PC-3 (cell line): ENCODE measurements around the gene ONECUT2. TPM values are rescaled to one million over a fixed set of nuclear protein-coding genes. Genes with fewer than 3 reads are reported as not detected.

Experiments used
- ATAC-seq: fragments of 200-7000 bp; cut with Tn5 transposase; 2 replicates; pipeline ENCODE4 v1.9.1; 2020; ENCODE audit warnings: mild to moderate bottlenecking, moderate library complexity
- BruUV-seq: library from RNA; stranded (reverse); fragments of 400-500 nt; replicated peaks from 2 replicates; lab custom pipeline; 2021; lab: Mats Ljungman, UMichigan
- CTCF ChIA-PET: fragments of 300-600 bp; sonication (Branson Sonifier 250); formaldehyde crosslinking; loops from one replicate; lab custom pipeline; 2022; ENCODE audit warnings: antibody characterized with exemption; lab: Charles Lee
- POLR2A ChIA-PET: fragments of 300-600 bp; sonication (Branson Sonifier 250); formaldehyde crosslinking; loops from one replicate; lab custom pipeline; 2022; ENCODE audit warnings: antibody characterized with exemption; ENCODE audit not compliant: unreplicated experiment; lab: Charles Lee
- DNase-seq: peaks from one replicate; pipeline ENCODE4 v3.0.0-alpha.2; 2015
- H2AFZ ChIP-seq: fragments of 300-600 bp; sonication (generic); 2 replicates; pipeline ENCODE4 v1.6.0; 2016; ENCODE audit warnings: antibody characterized with exemption, low read length
- H3F3A ChIP-seq: fragments of 300-600 bp; sonication (generic); one replicate; pipeline ENCODE4 v1.6.0; 2017; ENCODE audit warnings: antibody characterized with exemption, low read length, control low read depth, mild to moderate bottlenecking; ENCODE audit not compliant: unreplicated experiment
- H3K27ac ChIP-seq: fragments of 300-600 bp; sonication (generic); 2 replicates; pipeline ENCODE4 v1.5.1; 2016; ENCODE audit warnings: mild to moderate bottlenecking, low read length
- H3K27me3 ChIP-seq: fragments of 300-600 bp; sonication (generic); 2 replicates; pipeline ENCODE4 v1.6.1; 2016; ENCODE audit warnings: low read length, mixed read lengths
- H3K36me3 ChIP-seq: fragments of 300-600 bp; sonication (generic); 2 replicates; pipeline ENCODE4 v1.6.1; 2016; ENCODE audit warnings: low read depth, mixed run types, low read length, mixed read lengths
- H3K4me1 ChIP-seq: fragments of 300-600 bp; sonication (generic); 2 replicates; pipeline ENCODE4 v1.5.1; 2016; ENCODE audit warnings: low read length; ENCODE audit not compliant: insufficient read depth
- H3K4me2 ChIP-seq: fragments of 300-600 bp; sonication (generic); 2 replicates; pipeline ENCODE4 v1.6.0; 2016; ENCODE audit warnings: low read length
- H3K4me3 ChIP-seq: fragments of 300-600 bp; sonication (generic); 2 replicates; pipeline ENCODE4 v1.5.1; 2016; ENCODE audit warnings: mild to moderate bottlenecking, low read length, mixed read lengths
- H3K79me2 ChIP-seq: fragments of 300-600 bp; sonication (generic); 2 replicates; pipeline ENCODE4 v1.6.1; 2017; ENCODE audit warnings: low read length, mixed read lengths
- H3K9ac ChIP-seq: fragments of 300-600 bp; sonication (generic); 2 replicates; pipeline ENCODE4 v1.6.0; 2016; ENCODE audit warnings: mild to moderate bottlenecking, low read length
- H3K9me2 ChIP-seq: fragments of 300-600 bp; sonication (generic); replicated peaks from 2 replicates; pipeline ENCODE4 v1.6.1; 2016; ENCODE audit warnings: mixed run types, low read length, mixed read lengths
- H3K9me3 ChIP-seq: fragments of 300-600 bp; sonication (generic); 2 replicates; pipeline ENCODE4 v1.6.1; 2016; ENCODE audit warnings: low read length, mixed read lengths
- H4K20me1 ChIP-seq: fragments of 300-600 bp; sonication (generic); 2 replicates; pipeline ENCODE4 v1.6.1; 2016; ENCODE audit warnings: low read length, mixed read lengths
- EZH2 ChIP-seq: fragments of 300-600 bp; sonication (generic); IDR thresholded peaks from one replicate; pipeline ENCODE4 v1.6.1; 2017; ENCODE audit warnings: antibody characterized with exemption, mild to moderate bottlenecking, low read length; ENCODE audit not compliant: unreplicated experiment
- EZH2phosphoT487 ChIP-seq: fragments of 300-600 bp; sonication (generic); IDR thresholded peaks from 2 replicates; pipeline ENCODE4 v1.6.1; 2018; ENCODE audit warnings: mild to moderate bottlenecking, antibody characterized with exemption, low read length, borderline replicate concordance
- intact Hi-C: fragments of 100-400 bp; cut with micrococcal nuclease; formaldehyde crosslinking; loops from 2 replicates; pipeline ENCODE4 v1.9.0; 2023
- total RNA-seq: library from RNA; depleted of rRNA; stranded (reverse); fragments of >200 nt; gene quantifications from 2 replicates; pipeline ENCODE4 v1.2.3, GENCODE V29; 2014
- TF ChIP-seq, protein P1 (sequence below): fragments of 300-600 bp; sonication (generic); conservative IDR thresholded peaks from 2 replicates; pipeline ENCODE4 v1.5.1; 2017; ENCODE audit warnings: antibody characterized with exemption, low read depth, mild to moderate bottlenecking, low read length

The ONECUT2 gene
- total RNA-seq, 1 experiment from 2014 or later, result 1.0 TPM

DNA sequence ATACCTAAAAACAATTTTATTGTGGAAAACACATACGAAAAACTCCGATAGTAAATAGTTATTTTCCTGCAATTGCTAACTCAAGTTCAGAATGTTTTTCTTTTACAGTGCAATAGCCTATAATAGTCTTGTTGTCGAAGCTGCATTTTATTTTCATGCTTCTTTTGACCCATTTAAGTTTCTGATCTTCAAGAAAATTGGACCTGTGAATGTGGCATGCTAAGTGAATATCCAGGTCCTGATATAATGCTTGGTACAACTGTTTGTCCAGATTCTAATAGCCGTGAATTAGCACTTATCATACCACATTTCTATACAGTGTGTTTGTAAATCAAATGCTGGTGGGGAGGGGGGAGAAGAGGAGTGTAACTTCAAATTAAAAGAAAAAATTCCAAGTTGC, 3.0 kb upstream of the ONECUT2 start:
- no peak overlapping the region for H3K9ac ChIP-seq
- no peak overlapping the region for H3K4me3 ChIP-seq
- ChIA-PET POLR2A (no interaction called here), CTCF (no interaction called here)
- H3F3A ChIP-seq, result no peaks in the 10 kb centered on the region
- H2AFZ ChIP-seq, result no peak overlapping the region
- H3K4me2 ChIP-seq, result no peak overlapping the region
- peaks cover 4% of the 10 kb centered on the region; the same call in 1 of the 2 replicates for H3K4me1 ChIP-seq
- H4K20me1 ChIP-seq, result no peaks in the 10 kb centered on the region
- no peaks in the 10 kb centered on the region for H3K9me3 ChIP-seq
- H3K36me3 ChIP-seq, result no peaks in the 10 kb centered on the region
- peaks cover 67% of the 10 kb centered on the region for H3K27me3 ChIP-seq
- H3K79me2 ChIP-seq, result no peaks in the 10 kb centered on the region
- DNase-seq (no peak), ATAC-seq (no peak)
- no TSS peak for BruUV-seq
- H3K9me2 ChIP-seq, result no peaks in the 10 kb centered on the region
- intact Hi-C loops, result no loop called here
- no peak overlapping the region for H3K27ac ChIP-seq
- TF ChIP-seq EZH2phosphoT487 (no peak), EZH2 (no peak)
- TF ChIP-seq, protein P1, sequence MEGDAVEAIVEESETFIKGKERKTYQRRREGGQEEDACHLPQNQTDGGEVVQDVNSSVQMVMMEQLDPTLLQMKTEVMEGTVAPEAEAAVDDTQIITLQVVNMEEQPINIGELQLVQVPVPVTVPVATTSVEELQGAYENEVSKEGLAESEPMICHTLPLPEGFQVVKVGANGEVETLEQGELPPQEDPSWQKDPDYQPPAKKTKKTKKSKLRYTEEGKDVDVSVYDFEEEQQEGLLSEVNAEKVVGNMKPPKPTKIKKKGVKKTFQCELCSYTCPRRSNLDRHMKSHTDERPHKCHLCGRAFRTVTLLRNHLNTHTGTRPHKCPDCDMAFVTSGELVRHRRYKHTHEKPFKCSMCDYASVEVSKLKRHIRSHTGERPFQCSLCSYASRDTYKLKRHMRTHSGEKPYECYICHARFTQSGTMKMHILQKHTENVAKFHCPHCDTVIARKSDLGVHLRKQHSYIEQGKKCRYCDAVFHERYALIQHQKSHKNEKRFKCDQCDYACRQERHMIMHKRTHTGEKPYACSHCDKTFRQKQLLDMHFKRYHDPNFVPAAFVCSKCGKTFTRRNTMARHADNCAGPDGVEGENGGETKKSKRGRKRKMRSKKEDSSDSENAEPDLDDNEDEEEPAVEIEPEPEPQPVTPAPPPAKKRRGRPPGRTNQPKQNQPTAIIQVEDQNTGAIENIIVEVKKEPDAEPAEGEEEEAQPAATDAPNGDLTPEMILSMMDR, result no peak

DNA sequence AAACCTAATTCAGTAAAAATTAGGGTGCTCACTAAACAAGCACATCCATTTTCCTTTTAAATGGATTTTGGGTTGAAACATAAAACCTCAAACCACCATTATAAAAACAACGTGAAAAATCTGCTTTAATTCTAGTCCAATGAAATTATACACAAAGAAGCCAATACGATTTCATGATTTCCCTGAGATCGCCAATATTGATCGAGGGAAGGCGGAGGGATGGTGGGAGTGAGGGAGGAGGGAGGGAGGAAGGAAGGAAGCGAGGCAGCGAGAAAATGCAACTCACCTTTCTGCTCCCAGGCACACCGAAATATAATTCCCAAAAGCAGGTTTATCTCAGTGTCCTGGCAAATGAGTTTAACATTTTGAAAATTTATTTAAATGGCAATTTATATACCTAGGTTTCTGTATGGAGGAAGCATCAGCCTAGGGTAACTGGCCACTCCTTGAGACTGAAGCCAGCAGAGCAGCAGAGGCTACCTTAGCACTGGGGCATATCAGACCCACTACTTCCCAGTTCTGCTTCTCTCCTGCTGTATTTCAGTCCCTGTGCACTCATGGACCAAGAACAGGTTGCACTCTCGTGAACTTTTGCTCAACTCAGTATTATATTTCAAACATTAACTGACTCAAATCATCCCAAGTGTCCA, 2.3 kb upstream of the ONECUT2 start:
- no peak for DNase-seq
- H3K9me3 ChIP-seq, result no peaks in the 10 kb centered on the region
- no TSS peak for BruUV-seq
- H3K79me2 ChIP-seq, result no peaks in the 10 kb centered on the region
- TF ChIP-seq EZH2, result no peak
- TF ChIP-seq EZH2phosphoT487, result no peak
- TF ChIP-seq, protein P1, result no peak
- no peak for ATAC-seq
- ChIA-PET POLR2A (no interaction called here), CTCF (no interaction called here)
- no peak overlapping the region for H3K4me2 ChIP-seq
- H3K27ac ChIP-seq, result no peak overlapping the region
- H3K27me3 ChIP-seq, result peaks cover 67% of the 10 kb centered on the region
- H3F3A ChIP-seq, result no peaks in the 10 kb centered on the region
- intact Hi-C loops, result no loop called here
- H3K4me1 ChIP-seq, result peaks cover 4% of the 10 kb centered on the region; the same call in 1 of the 2 replicates
- H3K36me3 ChIP-seq, result no peaks in the 10 kb centered on the region
- no peaks in the 10 kb centered on the region for H4K20me1 ChIP-seq
- H3K9me2 ChIP-seq, result no peaks in the 10 kb centered on the region
- H3K4me3 ChIP-seq, result no peak overlapping the region
- H3K9ac ChIP-seq, result no peak overlapping the region
- H2AFZ ChIP-seq, result no peak overlapping the region

DNA sequence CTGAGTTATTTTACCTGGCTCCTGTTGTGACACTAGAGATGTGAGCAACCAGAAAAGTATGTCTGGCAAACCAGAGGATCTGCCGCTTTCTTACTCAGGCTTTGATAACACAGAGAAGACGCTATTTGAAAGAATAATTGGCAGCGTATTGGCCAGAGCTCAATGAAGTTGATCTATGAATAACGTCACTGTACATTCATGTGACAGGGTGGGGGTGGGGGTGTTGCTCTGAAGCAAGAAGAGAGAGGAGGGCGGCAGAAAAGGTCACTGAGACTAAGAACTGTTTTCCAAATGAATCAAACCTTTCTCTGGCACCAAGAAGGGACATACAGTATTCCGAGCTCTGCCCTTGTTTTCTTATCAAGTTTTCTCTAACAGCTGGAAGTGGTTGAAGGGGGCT, 1.7 kb upstream of the ONECUT2 start:
- TF ChIP-seq EZH2 (no peak), EZH2phosphoT487 (no peak)
- TF ChIP-seq, protein P1, result no peak
- H3K27me3 ChIP-seq, result peaks cover 67% of the 10 kb centered on the region
- no TSS peak for BruUV-seq
- H3F3A ChIP-seq, result no peaks in the 10 kb centered on the region
- H2AFZ ChIP-seq, result no peak overlapping the region
- no peaks in the 10 kb centered on the region for H3K36me3 ChIP-seq
- H4K20me1 ChIP-seq, result no peaks in the 10 kb centered on the region
- peak overlapping the region; percentile 98 for H3K4me2 ChIP-seq
- DNase-seq (peak; percentile 39), ATAC-seq (no peak)
- no peaks in the 10 kb centered on the region for H3K9me3 ChIP-seq
- H3K79me2 ChIP-seq, result no peaks in the 10 kb centered on the region
- no peaks in the 10 kb centered on the region for H3K9me2 ChIP-seq
- intact Hi-C loops, result no loop called here
- ChIA-PET CTCF (no interaction called here), POLR2A (no interaction called here)
- H3K4me3 ChIP-seq, result peak overlapping the region; percentile 80; the same call in 1 of the 2 replicates
- peaks cover 4% of the 10 kb centered on the region; the same call in 1 of the 2 replicates for H3K4me1 ChIP-seq
- no peak overlapping the region for H3K9ac ChIP-seq
- H3K27ac ChIP-seq, result no peak overlapping the region
